Memory B cell (primary cell): ENCODE data around the gene SEMA5B.
A peak's percentile ranks its signal among the peaks of the same experiment; 100 is the strongest.

ENCODE experiments used
- ATAC-seq: fragments of 150-1000 bp; cut with Tn5 transposase; 2 replicates; pipeline ENCODE4 v1.10.0; 2021; ENCODE audit warnings: low read depth, mild to moderate bottlenecking, moderate library complexity
- DNase-seq, 2 donors: peaks; one replicate each; pipeline ENCODE4 v3.0.0; 2022; ENCODE audit warnings: low spot score in 2 of 2
- H3K27ac Mint-ChIP-seq: one replicate; pipeline ENCODE4 v1.8.0; 2022; ENCODE audit warnings: mild to moderate bottlenecking, moderate library complexity, mixed read lengths
- H3K27me3 Mint-ChIP-seq: one replicate; pipeline ENCODE4 v1.8.0; 2022; ENCODE audit warnings: mixed read lengths
- H3K36me3 Mint-ChIP-seq: one replicate; pipeline ENCODE4 v1.8.0; 2022; ENCODE audit warnings: mild to moderate bottlenecking, mixed read lengths
- H3K4me1 Mint-ChIP-seq: one replicate; pipeline ENCODE4 v1.8.0; 2022; ENCODE audit warnings: mixed read lengths
- H3K4me3 Mint-ChIP-seq: one replicate; pipeline ENCODE4 v1.8.0; 2022; ENCODE audit warnings: mild to moderate bottlenecking, moderate library complexity, mixed read lengths
- H3K9me3 Mint-ChIP-seq: one replicate; pipeline ENCODE4 v1.8.0; 2022; ENCODE audit warnings: mixed read lengths

The SEMA5B gene

GRCh38 chr3:123027292-123028232, at the start of gene SEMA5B:
Gene SEMA5B, minus strand, starts transcription at chr3:123027763. Its CDS starts 66,500 bp downstream, at chr3:122961263.
- DNase-seq (peak; percentile 27 to 60), ATAC-seq (peak; percentile 54)
- Mint-ChIP-seq H3K4me1 (peaks cover 12% of the 10 kb centered on the region), H3K27me3 (peaks cover 32% of the 10 kb centered on the region), H3K27ac (no peak within 1 kb of the TSS), H3K36me3 (no peaks in the 10 kb centered on the region), H3K9me3 (no peaks in the 10 kb centered on the region), H3K4me3 (peak within 1 kb of the TSS; percentile 82)

GRCh38 chr3:123076496-123077418, 49.2 kb upstream of the SEMA5B start:
- ATAC-seq = no peak
- Mint-ChIP-seq H3K27me3 (no peaks in the 10 kb centered on the region), H3K36me3 (no peaks in the 10 kb centered on the region), H3K4me1 (peaks cover 7% of the 10 kb centered on the region), H3K4me3 (no peak overlapping the region), H3K9me3 (no peaks in the 10 kb centered on the region), H3K27ac (no peak overlapping the region)
- no peak for DNase-seq

GRCh38 chr3:123076112-123076495, 48.5 kb upstream of the SEMA5B start:
- H3K4me3 Mint-ChIP-seq = no peak overlapping the region

GRCh38 chr3:123075359-123075758, 47.8 kb upstream of the SEMA5B start:
- DNase-seq (no peak), ATAC-seq (no peak)
- Mint-ChIP-seq H3K27me3 (no peaks in the 10 kb centered on the region), H3K4me1 (peaks cover 5% of the 10 kb centered on the region), H3K4me3 (no peak overlapping the region), H3K27ac (no peak overlapping the region), H3K36me3 (no peaks in the 10 kb centered on the region), H3K9me3 (no peaks in the 10 kb centered on the region)

More at GRCh38 chr3:123076112-123076495, 48.5 kb upstream of the SEMA5B start:
- Mint-ChIP-seq H3K36me3 (no peaks in the 10 kb centered on the region), H3K27ac (no peak overlapping the region), H3K9me3 (no peaks in the 10 kb centered on the region), H3K4me1 (peaks cover 5% of the 10 kb centered on the region), H3K27me3 (no peaks in the 10 kb centered on the region)
- ATAC-seq (no peak), DNase-seq (no peak)

GRCh38 chr3:123072564-123072963, 45.0 kb upstream of the SEMA5B start:
- ATAC-seq (no peak), DNase-seq (no peak)
- Mint-ChIP-seq H3K27ac (no peak overlapping the region), H3K36me3 (no peaks in the 10 kb centered on the region), H3K27me3 (no peaks in the 10 kb centered on the region), H3K9me3 (no peaks in the 10 kb centered on the region), H3K4me1 (peaks cover 12% of the 10 kb centered on the region), H3K4me3 (no peak overlapping the region)

- H3K27me3 Mint-ChIP-seq = no peaks in the 10 kb centered on the region
- H3K4me3 Mint-ChIP-seq = no peak overlapping the region
- no peaks in the 10 kb centered on the region for H3K36me3 Mint-ChIP-seq
- no peaks in the 10 kb centered on the region for H3K9me3 Mint-ChIP-seq
- DNase-seq (no peak), ATAC-seq (no peak)
- H3K4me1 Mint-ChIP-seq = peaks cover 12% of the 10 kb centered on the region
- H3K27ac Mint-ChIP-seq = no peak overlapping the region
Observed at GRCh38 chr3:123072152-123072551, 44.6 kb upstream of the SEMA5B start.

GRCh38 chr3:123071581-123071980, 44.0 kb upstream of the SEMA5B start:
- Mint-ChIP-seq H3K4me1 (peaks cover 14% of the 10 kb centered on the region), H3K27ac (no peak overlapping the region), H3K9me3 (no peaks in the 10 kb centered on the region)

GRCh38 chr3:123071146-123071545, 43.6 kb upstream of the SEMA5B start:
- no peak overlapping the region for H3K4me3 Mint-ChIP-seq
- H3K9me3 Mint-ChIP-seq = no peaks in the 10 kb centered on the region
- H3K27me3 Mint-ChIP-seq = no peaks in the 10 kb centered on the region
- ATAC-seq (no peak), DNase-seq (no peak)
- H3K4me1 Mint-ChIP-seq = peaks cover 14% of the 10 kb centered on the region
- no peaks in the 10 kb centered on the region for H3K36me3 Mint-ChIP-seq
- no peak overlapping the region for H3K27ac Mint-ChIP-seq

More at GRCh38 chr3:123071581-123071980, 44.0 kb upstream of the SEMA5B start:
- H3K4me3 Mint-ChIP-seq = no peak overlapping the region
- ATAC-seq (no peak), DNase-seq (no peak)
- H3K27me3 Mint-ChIP-seq = no peaks in the 10 kb centered on the region
- H3K36me3 Mint-ChIP-seq = no peaks in the 10 kb centered on the region

GRCh38 chr3:123070510-123070909, 42.9 kb upstream of the SEMA5B start:
- H3K36me3 Mint-ChIP-seq = no peaks in the 10 kb centered on the region
- ATAC-seq (no peak), DNase-seq (no peak)
- no peaks in the 10 kb centered on the region for H3K27me3 Mint-ChIP-seq
- H3K27ac Mint-ChIP-seq = no peak overlapping the region
- no peaks in the 10 kb centered on the region for H3K9me3 Mint-ChIP-seq
- no peak overlapping the region for H3K4me3 Mint-ChIP-seq
- H3K4me1 Mint-ChIP-seq = peaks cover 14% of the 10 kb centered on the region

- DNase-seq = no peak
- Mint-ChIP-seq H3K9me3 (no peaks in the 10 kb centered on the region), H3K27ac (no peak overlapping the region), H3K4me1 (peaks cover 14% of the 10 kb centered on the region), H3K36me3 (no peaks in the 10 kb centered on the region), H3K27me3 (no peaks in the 10 kb centered on the region), H3K4me3 (peak overlapping the region; percentile 63)
- ATAC-seq = no peak
Observed at GRCh38 chr3:123068601-123069381, 41.2 kb upstream of the SEMA5B start.

GRCh38 chr3:123067689-123068600, 40.4 kb upstream of the SEMA5B start:
- Mint-ChIP-seq H3K27ac (no peak overlapping the region), H3K9me3 (no peaks in the 10 kb centered on the region), H3K4me3 (peak overlapping the region; percentile 63), H3K36me3 (no peaks in the 10 kb centered on the region), H3K27me3 (no peaks in the 10 kb centered on the region), H3K4me1 (peaks cover 12% of the 10 kb centered on the region)
- DNase-seq (peak in 1 of 2 donors; percentile 6), ATAC-seq (peak; percentile 28)

GRCh38 chr3:123066896-123067688, 39.5 kb upstream of the SEMA5B start, which contains the start of gene PDIA5:
Gene PDIA5, plus strand, starts transcription at chr3:123067025. Its CDS starts 140 bp downstream, at chr3:123067165.
- peak within 1 kb of the TSS; percentile 63 for H3K4me3 Mint-ChIP-seq
- DNase-seq = peak; percentile 4 to 34
- H3K9me3 Mint-ChIP-seq = no peaks in the 10 kb centered on the region
- peak; percentile 72 for ATAC-seq
- H3K36me3 Mint-ChIP-seq = no peaks in the 10 kb centered on the region
- H3K27ac Mint-ChIP-seq = no peak within 1 kb of the TSS
- peaks cover 10% of the 10 kb centered on the region for H3K4me1 Mint-ChIP-seq
- H3K27me3 Mint-ChIP-seq = no peaks in the 10 kb centered on the region
